Muscle of arm (tissue), 12 donors: ENCODE measurements around the gene ARIH2. TPM values are rescaled to one million over a fixed set of nuclear protein-coding genes. Genes with fewer than 3 reads are reported as not detected.

Experiments
- DNase-seq: peaks from one replicate; pipeline ENCODE4 v3.0.0-alpha.2; 2013
- polyA plus RNA-seq, 12 donors: library from polyadenylated mRNA; unstranded; fragments of 120-200 nt; gene quantifications; one replicate each; pipeline ENCODE4 v1.2.1, GENCODE V29; 2013; ENCODE audit not compliant: insufficient read length in 12 of 12

ARIH2 gene
- polyA plus RNA-seq, 12 donors, result 48.3 to 95.2 (median 61.1) TPM; not detected in 1

DNA sequence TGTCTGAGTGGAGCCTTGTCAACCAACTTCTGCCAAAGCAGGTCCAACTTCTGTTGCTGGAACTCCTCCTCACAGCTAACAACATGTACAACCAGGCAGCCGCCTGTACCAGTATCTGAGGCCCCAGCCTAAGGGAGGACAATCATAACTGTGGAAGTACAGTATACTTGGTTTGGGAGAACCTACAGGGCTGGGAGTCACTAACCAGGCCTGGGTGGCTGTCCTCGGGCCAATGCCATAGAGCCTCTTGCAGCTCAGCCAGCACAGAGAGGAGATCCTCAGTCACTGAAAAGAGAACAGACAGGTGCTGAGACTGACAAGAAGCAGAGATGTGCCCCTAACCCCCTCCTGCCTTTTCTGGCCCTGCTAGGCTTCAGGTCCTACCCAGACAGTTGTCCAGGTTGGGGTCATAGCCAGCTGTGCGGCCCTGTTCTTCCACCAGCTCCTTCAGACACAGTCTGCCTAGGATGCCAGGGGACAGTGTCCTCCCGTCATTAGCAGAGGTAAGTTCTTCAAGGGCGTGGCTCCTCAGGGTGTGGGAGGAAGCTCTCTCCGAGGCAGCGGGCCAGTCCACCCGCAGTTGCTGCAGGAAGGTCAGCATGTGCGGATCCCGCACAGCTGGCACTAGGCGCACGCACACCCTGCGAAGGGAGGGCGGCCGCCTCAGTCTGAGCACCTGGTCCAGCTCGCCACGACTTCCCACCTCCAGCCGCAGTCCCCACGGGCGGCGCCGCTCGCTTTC, 98.8 kb downstream of the ARIH2 start:
- no peak for DNase-seq

GRCh38 chr3:49017971-49018706, 99.5 kb downstream of the ARIH2 start, which contains the start of gene DALRD3:
TSS of gene DALRD3 (minus strand) at chr3:49018580. CDS start at chr3:49018564, 16 bp downstream.
- DNase-seq, result peak; percentile 69

GRCh38 chr3:49018707-49019006, 100.0 kb downstream of the ARIH2 start:
- DNase-seq, result no peak

DNA sequence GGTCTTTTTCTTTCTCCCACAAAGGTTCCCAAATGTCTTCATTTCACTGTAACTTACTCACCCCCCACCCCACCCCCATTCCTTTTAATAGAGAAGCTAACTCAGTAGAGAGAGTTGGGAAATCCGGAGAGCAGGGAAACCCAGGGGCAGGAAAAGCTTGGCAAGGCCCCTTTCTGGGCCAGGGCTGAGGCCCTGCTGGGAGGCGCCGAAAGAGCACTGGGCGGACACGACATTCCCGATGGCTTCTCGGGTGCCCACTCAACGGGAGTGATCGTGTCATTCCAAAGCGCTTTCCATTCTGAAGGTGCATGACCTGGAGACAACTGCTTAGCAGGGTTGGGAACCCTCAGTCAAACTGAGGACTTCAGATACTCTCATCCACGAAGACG, 101.3 kb downstream of the ARIH2 start:
- DNase-seq, result no peak

GRCh38 chr3:49020330-49021212, 101.9 kb downstream of the ARIH2 start:
- no peak for DNase-seq

DNA sequence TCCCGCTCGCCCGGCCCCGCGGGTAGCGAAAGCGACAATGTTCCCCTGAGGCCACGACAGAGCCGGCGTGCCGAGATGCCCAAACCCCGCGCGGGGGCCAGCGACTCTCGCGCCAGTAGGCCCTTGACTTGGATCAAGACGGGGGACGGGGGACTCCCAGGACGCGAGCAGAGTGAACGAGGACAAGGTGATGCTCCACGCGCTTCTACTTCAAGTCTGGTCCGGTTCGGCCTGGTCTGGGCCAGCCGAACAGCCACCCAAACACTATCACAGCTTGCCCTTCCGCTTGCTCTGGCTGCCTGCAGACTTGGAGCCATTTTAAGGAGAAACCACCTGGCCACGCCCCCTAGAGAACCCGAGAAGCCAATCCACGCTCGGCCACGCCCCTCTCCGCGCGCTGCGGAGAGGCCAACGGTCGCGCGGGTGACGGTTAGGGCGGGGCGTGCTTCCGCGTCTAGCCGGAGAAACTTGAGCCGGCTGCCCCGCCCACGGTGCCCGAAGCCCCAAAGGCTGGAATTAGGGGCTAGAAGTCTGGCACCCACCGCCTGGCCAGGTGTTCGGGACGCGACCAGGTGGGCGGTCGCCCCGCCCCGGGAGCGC, 102.7 kb downstream of the ARIH2 start:
- peak; percentile 99 for DNase-seq

GRCh38 chr3:49021813-49022687, 103.4 kb downstream of the ARIH2 start, which contains the start of gene NDUFAF3:
TSS of gene NDUFAF3 (plus strand) at chr3:49022121. CDS start at chr3:49022145, 24 bp downstream.
- DNase-seq, result peak; percentile 95

GRCh38 chr3:49022688-49023171, 104.1 kb downstream of the ARIH2 start:
- DNase-seq, result no peak

- DNase-seq, result no peak
These were observed 105.1 kb downstream of the ARIH2 start for GRCh38 chr3:49023775-49024174.

DNA sequence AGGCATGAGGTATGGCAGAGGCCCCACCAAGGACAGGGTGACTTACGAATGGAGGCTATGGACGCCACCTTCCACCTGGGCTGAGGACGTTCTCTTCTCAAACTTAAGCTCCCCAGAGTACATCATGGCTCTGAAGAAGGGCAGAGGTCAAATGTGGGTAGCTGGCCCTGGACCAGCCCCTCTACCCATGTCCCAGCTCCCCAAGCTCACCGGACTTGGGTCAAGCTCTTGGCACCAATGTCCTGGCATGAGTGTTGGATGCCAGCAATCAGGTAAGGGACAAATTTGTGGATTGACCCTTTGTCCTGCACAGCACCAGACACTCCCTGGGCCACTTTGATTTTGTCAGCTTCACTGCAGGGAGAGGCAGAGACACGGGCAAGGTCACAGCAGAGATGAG, 105.8 kb downstream of the ARIH2 start:
- no peak for DNase-seq

- DNase-seq, result no peak
These were observed 106.6 kb downstream of the ARIH2 start for GRCh38 chr3:49025005-49025792.

DNA sequence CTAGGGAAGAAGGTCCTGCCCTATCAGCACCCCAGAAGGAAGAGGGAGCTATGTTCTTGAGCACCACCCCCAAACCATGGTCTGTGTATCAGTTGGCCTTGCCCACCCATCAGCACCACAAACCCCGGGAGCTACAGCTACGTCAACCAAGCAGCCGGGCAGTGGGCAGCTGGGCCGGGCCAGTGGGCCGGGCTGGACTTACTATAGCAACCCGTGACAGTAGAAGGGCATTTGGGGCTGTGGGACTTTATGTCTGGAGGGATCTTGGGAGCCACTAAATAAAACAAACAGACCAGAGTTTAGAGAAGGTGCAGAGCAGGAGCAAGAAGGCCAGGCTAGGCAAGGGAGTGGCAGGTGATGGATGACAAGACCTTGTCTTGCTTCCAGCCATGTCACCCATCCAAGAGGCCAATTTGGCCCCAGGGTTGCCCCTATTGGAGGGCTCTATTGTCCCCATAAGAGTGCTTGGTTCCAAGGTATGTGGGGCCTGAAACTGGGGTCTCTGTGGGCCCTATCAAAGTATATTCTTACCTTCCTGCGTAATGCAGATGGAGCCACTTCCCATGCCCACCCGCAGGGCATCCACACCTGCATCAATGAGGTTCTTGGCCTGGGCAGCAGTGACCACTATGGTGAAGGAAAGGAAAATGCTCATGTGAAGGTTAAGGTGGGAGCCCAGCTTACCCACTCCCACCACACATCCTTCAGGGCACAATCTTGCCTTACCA, 107.3 kb downstream of the ARIH2 start:
- DNase-seq, result no peak

- DNase-seq, result no peak
These were observed 107.9 kb downstream of the ARIH2 start for GRCh38 chr3:49026536-49026935.

DNA sequence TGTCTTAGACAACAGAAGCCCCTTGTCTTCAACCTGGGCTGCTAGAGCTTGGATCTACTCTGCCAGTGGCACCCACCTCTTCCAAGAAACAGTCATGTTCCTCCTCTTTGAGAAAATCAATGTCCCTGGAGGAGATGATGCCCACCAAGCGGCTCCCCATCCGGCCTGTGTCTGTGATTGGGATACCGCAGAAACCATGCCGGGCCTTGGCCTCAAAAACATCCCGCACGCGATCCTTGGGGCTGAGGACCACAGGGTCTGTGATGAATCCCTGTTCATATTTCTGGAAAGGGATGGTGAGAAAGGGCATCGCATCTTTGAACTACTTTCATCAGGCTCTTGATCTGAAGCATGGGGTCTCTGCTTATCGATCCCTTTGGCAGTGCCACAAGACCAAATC, 109.0 kb downstream of the ARIH2 start:
- no peak for DNase-seq

DNA sequence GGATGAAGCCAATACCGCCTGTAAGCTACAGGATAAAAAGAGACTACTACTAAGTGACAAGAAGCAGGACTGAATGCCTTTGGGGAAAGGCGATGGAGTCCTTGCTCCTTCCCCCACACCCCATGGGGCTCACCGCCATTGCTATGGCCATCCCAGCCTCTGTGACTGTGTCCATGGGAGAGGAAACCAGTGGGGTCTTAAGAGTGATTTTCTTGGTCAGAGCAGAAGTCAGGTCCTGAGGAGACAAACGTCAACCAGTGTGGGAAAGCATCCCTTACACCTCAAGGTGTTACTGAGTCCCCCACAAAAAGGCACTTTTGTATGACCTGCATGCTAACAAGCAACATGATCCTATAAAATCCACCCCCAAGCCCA, 109.6 kb downstream of the ARIH2 start:
- no peak for DNase-seq

DNA sequence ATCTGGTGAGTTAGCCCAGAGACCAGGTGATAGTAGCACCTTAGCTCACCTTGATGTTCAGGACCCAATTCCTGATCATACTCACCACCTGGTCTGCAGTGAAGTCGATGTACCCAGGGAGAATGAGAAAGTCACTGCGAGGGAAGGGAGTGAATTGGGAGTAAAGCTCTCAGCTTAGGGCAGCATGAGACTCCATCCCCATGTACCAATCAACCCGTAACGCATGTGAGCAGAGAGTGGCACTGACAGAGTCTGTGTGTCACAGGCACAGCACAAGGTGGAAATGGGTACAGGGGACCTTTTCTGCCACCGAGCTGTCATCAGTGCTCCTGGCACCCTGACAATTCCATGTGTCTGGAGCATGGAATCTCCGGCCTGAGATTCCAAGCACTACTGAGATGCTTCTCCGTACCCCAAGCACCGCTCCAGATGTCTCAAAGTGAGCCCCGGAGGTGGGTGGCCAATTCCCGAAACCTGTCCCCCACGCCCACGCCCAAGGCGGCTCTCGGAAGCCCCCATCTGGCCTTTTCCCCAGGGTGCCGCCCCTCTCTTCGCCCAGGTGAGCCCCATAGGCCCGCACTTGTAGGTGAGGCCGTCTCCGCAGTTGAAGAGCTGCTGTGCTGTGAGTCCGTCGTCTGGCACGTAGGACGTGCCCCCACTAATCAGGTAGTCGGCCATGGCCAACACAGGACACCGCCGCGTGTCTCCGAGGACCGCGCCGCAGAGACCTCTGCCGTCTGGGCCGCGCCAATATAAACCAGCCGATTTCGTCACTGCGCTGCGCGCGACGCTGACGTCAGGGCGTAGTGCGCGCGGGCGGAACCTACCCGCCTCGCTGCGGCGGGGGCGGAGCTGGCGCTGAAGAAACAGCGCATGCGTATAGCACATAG, 110.3 kb downstream of the ARIH2 start, which contains the start of gene IMPDH2:
TSS of gene IMPDH2 (minus strand) at position 726 of the 890 bp plus-strand sequence. CDS start at position 678, 48 bp downstream.
- DNase-seq, result peak; percentile 95

DNA sequence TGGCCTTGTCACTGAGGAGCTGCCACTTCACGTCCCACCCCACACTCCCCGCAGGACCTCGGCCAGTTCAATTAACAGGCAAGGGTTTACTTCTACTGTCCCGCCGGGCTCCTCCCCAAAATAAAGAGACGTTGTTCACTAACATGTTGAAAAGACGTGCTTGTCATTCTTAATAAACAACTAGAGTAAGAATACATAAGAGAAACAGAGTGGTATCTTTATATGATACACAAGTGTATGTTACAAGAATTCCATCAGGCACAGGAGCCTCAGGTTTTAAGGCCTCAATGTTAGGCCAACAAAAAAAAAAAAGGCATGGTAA, 110.9 kb downstream of the ARIH2 start:
- no peak for DNase-seq

- no peak for DNase-seq
These were observed 111.7 kb downstream of the ARIH2 start for GRCh38 chr3:49030321-49030720.
